Right cardiac atrium (tissue), 5 donors: ENCODE results near the gene IL1R2. TPM values are rescaled to one million over a fixed set of nuclear protein-coding genes. Genes with fewer than 3 reads are reported as not detected.

ENCODE experiments used
- ATAC-seq, 2 donors: fragments of 200-7000 bp; cut with Tn5 transposase; one replicate each; pipeline versions ENCODE4 v1.8.0 to v1.9.1; 2020; ENCODE audit warnings: moderate library complexity in 2 of 2, mild to moderate bottlenecking in 1 of 2
- DNase-seq, 3 donors: peaks; one replicate each; pipeline ENCODE4 v3.0.0-alpha.2; 2020
- H3K27ac ChIP-seq: one replicate; pipeline ENCODE4 v1.5.1; 2013; ENCODE audit warnings: mild to moderate bottlenecking, low read length, control low read depth, moderate library complexity
- H3K27me3 ChIP-seq: one replicate; pipeline ENCODE4 v1.6.1; 2013; ENCODE audit not compliant: control insufficient read depth, insufficient read depth
- H3K4me1 ChIP-seq: one replicate; pipeline ENCODE4 v1.6.1; 2013; ENCODE audit warnings: low read length; ENCODE audit not compliant: control insufficient read depth, insufficient read depth
- H3K4me3 ChIP-seq: one replicate; pipeline ENCODE4 v1.5.1; 2013; ENCODE audit warnings: low read length, control low read depth
- H3K9me3 ChIP-seq: one replicate; pipeline ENCODE4 v1.6.1; 2013; ENCODE audit warnings: low read length; ENCODE audit not compliant: control insufficient read depth
- whole genome bisulfite sequencing: extraction: QIAGEN DNeasy Blood & Tissue Kit; methylation state at CpG from one replicate; pipeline ENCODE4 v1.1.7; 2013; 5-methylcytosine and 5-hydroxymethylcytosine counted together
- intact Hi-C, 4 donors: fragments of 100-400 bp; cut with DNase I; formaldehyde crosslinking; loops; one replicate each; pipeline versions ENCODE4 v1.11.0 to v1.14.0; 2022 to 2023
- polyA plus RNA-seq: library from polyadenylated mRNA; stranded (reverse); fragments of 200-250 nt; gene quantifications from one replicate; pipeline ENCODE4 v1.2.3, GENCODE V29; 2013
- total RNA-seq, 4 donors: library from RNA; stranded (reverse); fragmentation: NEBNext Ultra II Directional; extraction: Animal tissue kit (Norgen Biotek cat#: 25700); gene quantifications; one replicate each; pipeline ENCODE4 v1.2.1, GENCODE V29; 2021
- donor health status: healthy with polysubstance abuse.
- donor health status: DM: no; HTN: yes; CAD: no.
- donor health status: DM: no; HTN: no; CAD: no.
- donor health status: DM: no; HTN: yes; CAD: no; lungs with severe emphysema.
- donor health status: DM: yes; HTN: yes; CAD: no.

IL1R2 gene
- total and polyA plus RNA-seq, 5 donors, result 1.9 to 4.3 (median 3.5) TPM; not detected in 1

- ATAC-seq (no peak), DNase-seq (peak in 2 of 3 donors; percentile 49 to 69)
- H3K27me3 ChIP-seq, result no peaks in the 10 kb centered on the region
- peak overlapping the region; percentile 17 for H3K27ac ChIP-seq
- intact Hi-C loops, result no loop called here
- H3K9me3 ChIP-seq, result no peaks in the 10 kb centered on the region
- peaks cover 12% of the 10 kb centered on the region for H3K4me1 ChIP-seq
- 69% methylated on average over 8 of the region's 8 CpGs for WGBS
- no peak overlapping the region for H3K4me3 ChIP-seq
These were observed 61.3 kb downstream of the IL1R2 start for GRCh38 chr2:102053096-102053495.

GRCh38 chr2:102055346-102055990 lies 63.7 kb downstream of the IL1R2 start:
- DNase-seq (no peak), ATAC-seq (peak; percentile 12 to 20)
- intact Hi-C loops, result no loop called here
- Histone ChIP-seq H3K9me3 (no peaks in the 10 kb centered on the region), H3K4me3 (no peak overlapping the region), H3K27me3 (no peaks in the 10 kb centered on the region), H3K4me1 (peaks cover 13% of the 10 kb centered on the region), H3K27ac (peak overlapping the region; percentile 29)
- 51% methylated on average over 5 of the region's 5 CpGs for WGBS

GRCh38 chr2:102056079-102056581 lies 64.4 kb downstream of the IL1R2 start:
- intact Hi-C loops, result no loop called here
- 64% methylated on average over 3 of the region's 3 CpGs for WGBS

GRCh38 chr2:102057502-102058292 lies 65.9 kb downstream of the IL1R2 start:
- DNase-seq, result peak; percentile 70 to 85 (median 78)

More at GRCh38 chr2:102056079-102056581, 64.4 kb downstream of the IL1R2 start:
- Histone ChIP-seq H3K27ac (peak overlapping the region; percentile 29), H3K27me3 (no peaks in the 10 kb centered on the region), H3K4me1 (peaks cover 10% of the 10 kb centered on the region), H3K4me3 (no peak overlapping the region), H3K9me3 (no peaks in the 10 kb centered on the region)
- peak; percentile 59 to 77 (median 70) for DNase-seq
- ATAC-seq, result peak; percentile 57 to 74

GRCh38 chr2:102058293-102058833 lies 66.6 kb downstream of the IL1R2 start:
- ATAC-seq (no peak), DNase-seq (no peak)
- H3K27ac ChIP-seq, result peak overlapping the region; percentile 16
- no peak overlapping the region for H3K4me3 ChIP-seq
- no peaks in the 10 kb centered on the region for H3K27me3 ChIP-seq
- intact Hi-C loops, result no loop called here
- no peaks in the 10 kb centered on the region for H3K9me3 ChIP-seq
- peaks cover 13% of the 10 kb centered on the region for H3K4me1 ChIP-seq
- 91% methylated on average over 8 of the region's 8 CpGs for WGBS

More at GRCh38 chr2:102057502-102058292, 65.9 kb downstream of the IL1R2 start:
- peak in 1 of 2 donors; percentile 35 for ATAC-seq
- Histone ChIP-seq H3K4me1 (peaks cover 9% of the 10 kb centered on the region), H3K27me3 (no peaks in the 10 kb centered on the region), H3K4me3 (no peak overlapping the region), H3K27ac (peak overlapping the region; percentile 16), H3K9me3 (no peaks in the 10 kb centered on the region)
- WGBS, result 66% methylated on average over 14 of the region's 14 CpGs
- intact Hi-C loops, result no loop called here

- Histone ChIP-seq H3K9me3 (no peaks in the 10 kb centered on the region), H3K4me1 (peaks cover 17% of the 10 kb centered on the region), H3K27ac (no peak overlapping the region), H3K4me3 (no peak overlapping the region), H3K27me3 (no peaks in the 10 kb centered on the region)
- ATAC-seq (no peak), DNase-seq (no peak)
- intact Hi-C loops, result no loop called here
- 69% methylated on average over 1 of the region's 1 CpG for WGBS
These were observed 67.4 kb downstream of the IL1R2 start for GRCh38 chr2:102059151-102059550.

- intact Hi-C loops, result loop anchor here in 1 of 4 donors (5.0 kb wide), 1 partner anchor 38 kb away; no protein-coding TSS in a partner anchor
- DNase-seq, result no peak
- peaks cover 24% of the 10 kb centered on the region for H3K4me1 ChIP-seq
These were observed 68.3 kb downstream of the IL1R2 start for GRCh38 chr2:102060047-102060446.

GRCh38 chr2:102060792-102061191 lies 69.0 kb downstream of the IL1R2 start:
- intact Hi-C loops, result loop anchor here in 1 of 4 donors (5.0 kb wide), 1 partner anchor 38 kb away; no protein-coding TSS in a partner anchor
- no peaks in the 10 kb centered on the region for H3K27me3 ChIP-seq
- H3K4me3 ChIP-seq, result no peak overlapping the region
- no peaks in the 10 kb centered on the region for H3K9me3 ChIP-seq
- no peak for DNase-seq
- no peak for ATAC-seq
- H3K4me1 ChIP-seq, result peaks cover 30% of the 10 kb centered on the region
- H3K27ac ChIP-seq, result no peak overlapping the region
- 85% methylated on average over 4 of the region's 4 CpGs for WGBS

More at GRCh38 chr2:102060047-102060446, 68.3 kb downstream of the IL1R2 start:
- Histone ChIP-seq H3K9me3 (no peaks in the 10 kb centered on the region), H3K4me3 (no peak overlapping the region), H3K27me3 (no peaks in the 10 kb centered on the region), H3K27ac (no peak overlapping the region)
- no peak for ATAC-seq
- 61% methylated on average over 3 of the region's 3 CpGs for WGBS

GRCh38 chr2:102061286-102061699 lies 69.5 kb downstream of the IL1R2 start:
- DNase-seq (peak in 1 of 3 donors; percentile 68), ATAC-seq (no peak)
- no peaks in the 10 kb centered on the region for H3K27me3 ChIP-seq
- intact Hi-C loops, result loop anchor here in 1 of 4 donors (5.0 kb wide), 1 partner anchor 39 kb away; no protein-coding TSS in a partner anchor
- H3K4me3 ChIP-seq, result no peak overlapping the region
- H3K9me3 ChIP-seq, result no peaks in the 10 kb centered on the region
- peaks cover 30% of the 10 kb centered on the region for H3K4me1 ChIP-seq
- H3K27ac ChIP-seq, result no peak overlapping the region
- 65% methylated on average over 7 of the region's 7 CpGs for WGBS

- Histone ChIP-seq H3K27me3 (no peaks in the 10 kb centered on the region), H3K4me1 (peaks cover 30% of the 10 kb centered on the region), H3K27ac (peak overlapping the region; percentile 92), H3K4me3 (no peak overlapping the region), H3K9me3 (no peaks in the 10 kb centered on the region)
- ATAC-seq (peak; percentile 2 to 10), DNase-seq (peak; percentile 68 to 82 (median 80))
- WGBS, result 50% methylated on average over 8 of the region's 8 CpGs
- intact Hi-C loops, result loop anchor here in 1 of 4 donors (5.0 kb wide), 1 partner anchor 40 kb away; no protein-coding TSS in a partner anchor
These were observed 70.4 kb downstream of the IL1R2 start for GRCh38 chr2:102061962-102062795.
